IMR-90 (cell line): Measurements from ENCODE around the gene MFSD2B.

Experiments
- BHLHE40 ChIP-seq: fragments of 150-350 bp; IDR thresholded peaks from 2 replicates; pipeline ENCODE4 v1.6.1; 2016; ENCODE audit warnings: mild to moderate bottlenecking, low read depth, low read length
- CEBPB ChIP-seq: IDR thresholded peaks from 2 replicates; pipeline ENCODE4 v1.6.1; 2012; ENCODE audit warnings: low read depth, low read length, improper control_type of control experiment
- FOS ChIP-seq: fragments of 150-350 bp; IDR thresholded peaks from 2 replicates; pipeline ENCODE4 v1.6.1; 2016; ENCODE audit warnings: low read depth, low read length
- MAZ ChIP-seq: IDR thresholded peaks from 2 replicates; pipeline ENCODE4 v1.6.1; 2012; ENCODE audit warnings: low read depth, mild to moderate bottlenecking, low read length, improper control_type of control experiment, moderate library complexity, borderline replicate concordance
- MXI1 ChIP-seq: IDR thresholded peaks from 2 replicates; pipeline ENCODE4 v1.6.1; 2012; ENCODE audit warnings: low read depth, mild to moderate bottlenecking, low read length, moderate library complexity, borderline replicate concordance
- POLR2A ChIP-seq: IDR thresholded peaks from 2 replicates; pipeline ENCODE4 v1.6.1; 2012; ENCODE audit warnings: mild to moderate bottlenecking, low read depth, low read length
- RAD21 ChIP-seq: IDR thresholded peaks from 2 replicates; pipeline ENCODE4 v1.6.1; 2012; ENCODE audit warnings: low read length, improper control_type of control experiment
- RCOR1 ChIP-seq: IDR thresholded peaks from 2 replicates; pipeline ENCODE4 v1.6.1; 2012; ENCODE audit warnings: mild to moderate bottlenecking, low read length, improper control_type of control experiment; ENCODE audit not compliant: insufficient replicate concordance
- SMC3 ChIP-seq: fragments of 150-350 bp; IDR thresholded peaks from 2 replicates; pipeline ENCODE4 v1.6.1; 2016; ENCODE audit warnings: low read depth, mild to moderate bottlenecking, antibody characterized with exemption, low read length, moderate library complexity
- TF ChIP-seq, protein P1 (sequence below): conservative IDR thresholded peaks from 2 replicates; pipeline ENCODE4 v1.5.1; 2012; ENCODE audit warnings: mild to moderate bottlenecking, low read depth, low read length, improper control_type of control experiment
- TF ChIP-seq, protein P2 (sequence below): fragments of 150-350 bp; IDR thresholded peaks from 2 replicates; pipeline ENCODE4 v1.6.1; 2017; ENCODE audit warnings: mild to moderate bottlenecking, antibody characterized with exemption, low read length, low read depth
- TF ChIP-seq, protein P3 (sequence below): fragments of 150-350 bp; IDR thresholded peaks from 2 replicates; pipeline ENCODE4 v1.6.1; 2016; ENCODE audit warnings: low read depth, mild to moderate bottlenecking, low read length, moderate library complexity, borderline replicate concordance

DNA sequence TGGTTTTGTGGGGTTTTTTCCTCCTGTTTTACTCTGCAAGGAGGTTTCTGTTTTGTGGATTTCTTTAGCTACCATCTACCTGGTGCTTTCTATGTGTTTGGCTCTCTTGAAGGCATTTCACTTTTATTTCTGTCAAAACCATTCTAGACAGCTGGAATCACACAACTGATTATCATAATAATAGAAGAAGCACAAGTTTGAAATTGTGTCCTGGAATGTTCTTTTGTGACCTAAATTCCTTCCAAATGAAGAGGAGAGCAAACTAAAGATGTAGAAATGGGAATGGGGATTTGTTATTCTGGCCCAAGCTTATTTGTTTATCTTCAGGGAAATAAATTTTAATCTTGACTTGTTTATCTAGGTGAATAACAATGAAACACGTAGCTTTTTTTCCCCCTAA, 17.0 kb upstream of the MFSD2B start:
- TF ChIP-seq POLR2A (no peak), RCOR1 (no peak), BHLHE40 (no peak), MXI1 (no peak), FOS (no peak), CEBPB (no peak), SMC3 (no peak), RAD21 (no peak), MAZ (no peak)
- TF ChIP-seq, protein P1, sequence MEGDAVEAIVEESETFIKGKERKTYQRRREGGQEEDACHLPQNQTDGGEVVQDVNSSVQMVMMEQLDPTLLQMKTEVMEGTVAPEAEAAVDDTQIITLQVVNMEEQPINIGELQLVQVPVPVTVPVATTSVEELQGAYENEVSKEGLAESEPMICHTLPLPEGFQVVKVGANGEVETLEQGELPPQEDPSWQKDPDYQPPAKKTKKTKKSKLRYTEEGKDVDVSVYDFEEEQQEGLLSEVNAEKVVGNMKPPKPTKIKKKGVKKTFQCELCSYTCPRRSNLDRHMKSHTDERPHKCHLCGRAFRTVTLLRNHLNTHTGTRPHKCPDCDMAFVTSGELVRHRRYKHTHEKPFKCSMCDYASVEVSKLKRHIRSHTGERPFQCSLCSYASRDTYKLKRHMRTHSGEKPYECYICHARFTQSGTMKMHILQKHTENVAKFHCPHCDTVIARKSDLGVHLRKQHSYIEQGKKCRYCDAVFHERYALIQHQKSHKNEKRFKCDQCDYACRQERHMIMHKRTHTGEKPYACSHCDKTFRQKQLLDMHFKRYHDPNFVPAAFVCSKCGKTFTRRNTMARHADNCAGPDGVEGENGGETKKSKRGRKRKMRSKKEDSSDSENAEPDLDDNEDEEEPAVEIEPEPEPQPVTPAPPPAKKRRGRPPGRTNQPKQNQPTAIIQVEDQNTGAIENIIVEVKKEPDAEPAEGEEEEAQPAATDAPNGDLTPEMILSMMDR: no peak
- TF ChIP-seq, protein P2, sequence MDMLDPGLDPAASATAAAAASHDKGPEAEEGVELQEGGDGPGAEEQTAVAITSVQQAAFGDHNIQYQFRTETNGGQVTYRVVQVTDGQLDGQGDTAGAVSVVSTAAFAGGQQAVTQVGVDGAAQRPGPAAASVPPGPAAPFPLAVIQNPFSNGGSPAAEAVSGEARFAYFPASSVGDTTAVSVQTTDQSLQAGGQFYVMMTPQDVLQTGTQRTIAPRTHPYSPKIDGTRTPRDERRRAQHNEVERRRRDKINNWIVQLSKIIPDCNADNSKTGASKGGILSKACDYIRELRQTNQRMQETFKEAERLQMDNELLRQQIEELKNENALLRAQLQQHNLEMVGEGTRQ: no peak
- TF ChIP-seq, protein P3, sequence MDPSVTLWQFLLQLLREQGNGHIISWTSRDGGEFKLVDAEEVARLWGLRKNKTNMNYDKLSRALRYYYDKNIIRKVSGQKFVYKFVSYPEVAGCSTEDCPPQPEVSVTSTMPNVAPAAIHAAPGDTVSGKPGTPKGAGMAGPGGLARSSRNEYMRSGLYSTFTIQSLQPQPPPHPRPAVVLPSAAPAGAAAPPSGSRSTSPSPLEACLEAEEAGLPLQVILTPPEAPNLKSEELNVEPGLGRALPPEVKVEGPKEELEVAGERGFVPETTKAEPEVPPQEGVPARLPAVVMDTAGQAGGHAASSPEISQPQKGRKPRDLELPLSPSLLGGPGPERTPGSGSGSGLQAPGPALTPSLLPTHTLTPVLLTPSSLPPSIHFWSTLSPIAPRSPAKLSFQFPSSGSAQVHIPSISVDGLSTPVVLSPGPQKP: no peak
